Measurements from ENCODE around the gene RPL39L.
A peak's percentile ranks its signal among the peaks of the same experiment; 100 is the strongest.

RPL39L gene

GRCh38 chr3:187107989-187108388 is 31.3 kb downstream of the RPL39L start:
- H3K4me3 ChIP-seq (ENCODE audit: low read length) = no peak overlapping the region
- no peak for DNase-seq (ENCODE audit: low read depth)
- no peak for TF ChIP-seq CTCF (conservative IDR thresholded peaks at IDR 0.05; ENCODE audit: low read depth, low read length)

GRCh38 chr3:187105700-187106099 is 33.6 kb downstream of the RPL39L start:
- no peak for TF ChIP-seq CTCF (conservative IDR thresholded peaks at IDR 0.05; ENCODE audit: low read depth, low read length)

GRCh38 chr3:187104933-187105332 is 34.4 kb downstream of the RPL39L start:
- no peak overlapping the region for H3K4me3 ChIP-seq (ENCODE audit: low read length)
- no peak for DNase-seq (ENCODE audit: low read depth)
- no peak for TF ChIP-seq CTCF (conservative IDR thresholded peaks at IDR 0.05; ENCODE audit: low read depth, low read length)

More at GRCh38 chr3:187105700-187106099, 33.6 kb downstream of the RPL39L start:
- H3K4me3 ChIP-seq (ENCODE audit: low read length) = no peak overlapping the region
- DNase-seq (ENCODE audit: low read depth) = no peak

- H3K4me3 ChIP-seq (ENCODE audit: low read length) = no peak overlapping the region
- TF ChIP-seq CTCF (conservative IDR thresholded peaks at IDR 0.05; ENCODE audit: low read depth, low read length) = no peak
- DNase-seq (ENCODE audit: low read depth) = no peak
These were observed 35.0 kb downstream of the RPL39L start for GRCh38 chr3:187104342-187104741.

- no peak for DNase-seq (ENCODE audit: low read depth)
- no peak overlapping the region for H3K4me3 ChIP-seq (ENCODE audit: low read length)
- TF ChIP-seq CTCF (conservative IDR thresholded peaks at IDR 0.05; ENCODE audit: low read depth, low read length) = no peak
These were observed 36.0 kb downstream of the RPL39L start for GRCh38 chr3:187103251-187103650.

GRCh38 chr3:187102073-187102634 is 37.1 kb downstream of the RPL39L start:
- TF ChIP-seq CTCF (conservative IDR thresholded peaks at IDR 0.05; ENCODE audit: low read depth, low read length) = no peak
- H3K4me3 ChIP-seq (ENCODE audit: low read length) = peak overlapping the region; percentile 22
- DNase-seq (ENCODE audit: low read depth) = no peak

GRCh38 chr3:187101184-187102072 is 37.9 kb downstream of the RPL39L start:
- H3K4me3 ChIP-seq (ENCODE audit: low read length) = peak overlapping the region; percentile 22
- TF ChIP-seq CTCF (conservative IDR thresholded peaks at IDR 0.05; ENCODE audit: low read depth, low read length) = no peak
- no peak for DNase-seq (ENCODE audit: low read depth)

Data from retinal pigment epithelial cell (primary cell).